GM19324 (cell line): ENCODE results near the gene NTM.
"Not testable (repeated sequence)": the region's sequence is repeated elsewhere in the genome, so short reads cannot be mapped to it uniquely, and the experiment has no call there.

Experiments
- ATAC-seq: cut with Tn5 transposase; IDR thresholded peaks from one replicate; pipeline ENCODE4 v1.9.1; 2021; ENCODE audit warnings: mild to moderate bottlenecking, moderate library complexity; ENCODE audit not compliant: unreplicated experiment, low FRiP score

The NTM gene

GRCh38 chr11:132070907-132071306, 700.5 kb downstream of the NTM start:
- not testable (repeated sequence) for ATAC-seq

- no peak for ATAC-seq
Observed at GRCh38 chr11:132072044-132072857, 701.8 kb downstream of the NTM start.

- ATAC-seq = no peak
Observed at GRCh38 chr11:132072858-132073211, 702.4 kb downstream of the NTM start.

- ATAC-seq = no peak
Observed at GRCh38 chr11:132073787-132074186, 703.4 kb downstream of the NTM start.

- ATAC-seq = no peak
Observed at GRCh38 chr11:132075447-132075846, 705.0 kb downstream of the NTM start.

GRCh38 chr11:132077416-132077815, 707.0 kb downstream of the NTM start:
- ATAC-seq = no peak

GRCh38 chr11:132078264-132079076, 708.1 kb downstream of the NTM start:
- no peak for ATAC-seq

GRCh38 chr11:132080127-132080526, 709.7 kb downstream of the NTM start:
- ATAC-seq = no peak

GRCh38 chr11:132082566-132082965, 712.2 kb downstream of the NTM start:
- ATAC-seq = no peak

- ATAC-seq = no peak
Observed at GRCh38 chr11:132084433-132084832, 714.0 kb downstream of the NTM start.

- no peak for ATAC-seq
Observed at GRCh38 chr11:132087148-132087547, 716.7 kb downstream of the NTM start.

- no peak for ATAC-seq
Observed at GRCh38 chr11:132088551-132088950, 718.1 kb downstream of the NTM start.

GRCh38 chr11:132093536-132094259, 723.3 kb downstream of the NTM start:
- ATAC-seq = no peak

- ATAC-seq = no peak
Observed at GRCh38 chr11:132094598-132094997, 724.2 kb downstream of the NTM start.

- ATAC-seq = no peak
Observed at GRCh38 chr11:132095230-132096131, 725.1 kb downstream of the NTM start.

GRCh38 chr11:132096132-132096825, 725.9 kb downstream of the NTM start:
- no peak for ATAC-seq

GRCh38 chr11:132099692-132100091, 729.3 kb downstream of the NTM start:
- ATAC-seq = no peak

- ATAC-seq = no peak
Observed at GRCh38 chr11:132100583-132100982, 730.2 kb downstream of the NTM start.

GRCh38 chr11:132101881-132102280, 731.5 kb downstream of the NTM start:
- no peak for ATAC-seq

- no peak for ATAC-seq
Observed at GRCh38 chr11:132103021-132103420, 732.6 kb downstream of the NTM start.
